ENCODE measurements around the gene ERO1B.

DNA sequence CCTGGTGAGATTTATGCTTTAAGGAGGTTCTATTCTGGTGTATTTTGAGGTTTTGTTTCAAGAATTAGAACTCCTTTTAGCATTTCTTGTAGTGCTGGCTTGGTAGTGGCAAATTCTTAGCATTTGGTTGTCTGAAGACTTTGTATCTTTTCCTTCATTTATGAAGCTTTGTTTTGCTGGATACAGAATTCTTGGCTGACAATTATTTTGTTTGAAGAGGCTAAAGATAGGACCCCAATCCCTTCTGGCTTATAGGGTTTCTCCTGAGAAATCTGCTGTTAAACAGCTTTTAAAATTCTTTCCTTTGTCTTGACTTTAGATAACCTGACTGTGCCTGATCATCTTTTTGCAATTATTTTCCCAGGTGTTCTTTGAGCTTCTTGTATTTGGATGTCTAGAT is 80.8 kb downstream of the ERO1B start:
- TF ChIP-seq, protein P1, sequence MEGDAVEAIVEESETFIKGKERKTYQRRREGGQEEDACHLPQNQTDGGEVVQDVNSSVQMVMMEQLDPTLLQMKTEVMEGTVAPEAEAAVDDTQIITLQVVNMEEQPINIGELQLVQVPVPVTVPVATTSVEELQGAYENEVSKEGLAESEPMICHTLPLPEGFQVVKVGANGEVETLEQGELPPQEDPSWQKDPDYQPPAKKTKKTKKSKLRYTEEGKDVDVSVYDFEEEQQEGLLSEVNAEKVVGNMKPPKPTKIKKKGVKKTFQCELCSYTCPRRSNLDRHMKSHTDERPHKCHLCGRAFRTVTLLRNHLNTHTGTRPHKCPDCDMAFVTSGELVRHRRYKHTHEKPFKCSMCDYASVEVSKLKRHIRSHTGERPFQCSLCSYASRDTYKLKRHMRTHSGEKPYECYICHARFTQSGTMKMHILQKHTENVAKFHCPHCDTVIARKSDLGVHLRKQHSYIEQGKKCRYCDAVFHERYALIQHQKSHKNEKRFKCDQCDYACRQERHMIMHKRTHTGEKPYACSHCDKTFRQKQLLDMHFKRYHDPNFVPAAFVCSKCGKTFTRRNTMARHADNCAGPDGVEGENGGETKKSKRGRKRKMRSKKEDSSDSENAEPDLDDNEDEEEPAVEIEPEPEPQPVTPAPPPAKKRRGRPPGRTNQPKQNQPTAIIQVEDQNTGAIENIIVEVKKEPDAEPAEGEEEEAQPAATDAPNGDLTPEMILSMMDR (IDR thresholded peaks at IDR 0.05): no peak
- no peak for TF ChIP-seq POLR2A (IDR thresholded peaks at IDR 0.05)

Measured in lower leg skin (tissue), 3 donors.